Bone marrow (tissue), 2 donors: ENCODE measurements around the gene CNKSR3.

Source experiments
- DNase-seq, 2 donors: peaks; one replicate each; lab custom pipeline; 2025; lab: John Stamatoyannopoulos, UW

The CNKSR3 gene

DNA sequence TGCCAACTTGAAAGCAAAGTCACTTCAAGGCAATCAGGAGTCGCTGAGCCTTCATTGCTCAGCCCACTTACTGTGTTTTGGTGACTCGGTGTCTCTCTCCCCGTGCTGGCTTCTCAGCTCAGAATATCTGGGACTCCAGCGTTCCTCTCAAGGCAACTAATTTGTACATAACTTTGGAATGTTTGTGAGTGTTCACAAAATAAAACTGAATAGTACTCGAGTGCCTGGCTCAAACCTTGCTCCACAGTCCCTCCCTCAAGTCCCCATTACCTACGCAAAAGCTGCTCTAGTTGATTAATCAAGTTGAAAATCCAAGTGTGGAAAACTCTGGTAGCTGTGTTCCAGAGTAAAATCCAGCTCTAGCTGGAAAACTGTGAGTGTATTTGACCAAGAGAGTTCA, 162.5 kb downstream of the CNKSR3 start:
- DNase-seq = no peak

DNA sequence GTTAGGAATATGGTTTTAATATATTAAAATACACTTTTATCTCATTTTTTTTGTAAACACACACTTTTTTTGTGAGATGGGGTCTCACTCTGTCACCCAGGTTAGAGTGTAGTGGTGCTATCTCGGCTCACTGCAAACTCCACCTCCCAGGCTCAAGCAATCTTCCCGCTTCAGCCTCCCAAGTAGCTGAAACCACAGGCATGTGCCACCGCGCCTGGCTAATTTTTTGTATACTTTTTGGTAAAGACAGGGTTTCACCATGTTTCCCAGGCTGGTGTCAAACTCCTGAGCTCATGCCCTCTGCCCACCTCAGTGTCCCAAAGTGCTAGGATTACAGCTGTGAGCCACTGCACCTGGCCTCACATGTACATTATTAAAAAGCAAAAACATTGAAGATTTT, 164.7 kb downstream of the CNKSR3 start:
- no peak for DNase-seq

GRCh38 chr6:154343473-154344308, 166.8 kb downstream of the CNKSR3 start:
- DNase-seq = no peak

DNA sequence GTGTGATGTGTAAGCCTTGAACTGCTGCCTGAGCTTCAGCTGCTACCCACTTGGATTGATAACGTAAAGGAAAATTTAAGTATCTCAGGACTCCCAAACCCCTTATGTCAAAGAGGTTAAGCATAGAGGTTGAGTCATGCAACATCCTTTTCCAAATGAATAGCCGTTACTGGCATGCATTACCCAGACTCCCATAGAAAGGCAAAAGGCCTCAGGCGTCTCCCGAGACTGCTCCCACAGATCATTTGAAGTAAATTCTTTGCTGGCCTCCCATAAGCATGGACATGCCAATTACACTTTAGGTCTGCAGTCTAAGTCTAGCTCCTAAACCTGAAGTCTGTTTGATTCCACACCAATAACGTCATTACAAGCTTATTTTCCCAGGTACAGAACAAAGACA, 168.6 kb downstream of the CNKSR3 start:
- DNase-seq = no peak

GRCh38 chr6:154341336-154341735, 169.1 kb downstream of the CNKSR3 start:
- DNase-seq = no peak
